MM.1S (cell line): ENCODE measurements around the gene OTOP2.
"Not testable (repeated sequence)": the region's sequence is repeated elsewhere in the genome, so short reads cannot be mapped to it uniquely, and the experiment has no call there.

Experiments
- DNase-seq: peaks from one replicate; pipeline ENCODE4 v3.0.0-alpha.2; 2015
- H2AFZ ChIP-seq: fragments of 300-600 bp; sonication (generic); 2 replicates; pipeline ENCODE4 v1.6.0; 2016; ENCODE audit warnings: antibody characterized with exemption, low read length
- H3F3A ChIP-seq: fragments of 300-600 bp; sonication (generic); 2 replicates; pipeline ENCODE4 v1.6.1; 2016; ENCODE audit warnings: mild to moderate bottlenecking, antibody characterized with exemption, low read length, moderate library complexity, mixed read lengths; ENCODE audit not compliant: insufficient read depth
- H3K27ac ChIP-seq: fragments of 300-600 bp; sonication (generic); 2 replicates; pipeline ENCODE4 v1.5.1; 2016; ENCODE audit warnings: mild to moderate bottlenecking, low read length
- H3K27me3 ChIP-seq: fragments of 300-600 bp; sonication (generic); replicated peaks from 2 replicates; pipeline ENCODE4 v1.6.0; 2016; ENCODE audit warnings: low read length; ENCODE audit not compliant: insufficient read depth
- H3K36me3 ChIP-seq: fragments of 300-600 bp; sonication (generic); replicated peaks from 2 replicates; pipeline ENCODE4 v1.6.1; 2016; ENCODE audit warnings: mild to moderate bottlenecking, low read length, mixed read lengths; ENCODE audit not compliant: insufficient read depth
- H3K4me1 ChIP-seq: fragments of 300-600 bp; sonication (generic); 2 replicates; pipeline ENCODE4 v1.6.1; 2016; ENCODE audit warnings: low read length, mixed read lengths
- H3K4me2 ChIP-seq: fragments of 300-600 bp; sonication (generic); 2 replicates; pipeline ENCODE4 v1.6.0; 2016; ENCODE audit warnings: low read depth, low read length
- H3K4me3 ChIP-seq: fragments of 300-600 bp; sonication (generic); 2 replicates; pipeline ENCODE4 v1.5.1; 2016; ENCODE audit warnings: low read length, mixed read lengths
- H3K79me2 ChIP-seq: fragments of 300-600 bp; sonication (generic); 2 replicates; pipeline ENCODE4 v1.6.1; 2016; ENCODE audit warnings: mixed run types, low read length, mixed read lengths
- H3K9ac ChIP-seq: fragments of 300-600 bp; sonication (generic); 2 replicates; pipeline ENCODE4 v1.6.1; 2016; ENCODE audit warnings: low read length, mixed read lengths
- H3K9me2 ChIP-seq: fragments of 300-600 bp; sonication (generic); replicated peaks from 2 replicates; pipeline ENCODE4 v1.6.1; 2016; ENCODE audit warnings: mild to moderate bottlenecking, low read length, mixed read lengths; ENCODE audit not compliant: insufficient read depth
- H3K9me3 ChIP-seq: fragments of 300-600 bp; sonication (generic); replicated peaks from 2 replicates; pipeline ENCODE4 v1.6.1; 2016; ENCODE audit warnings: mild to moderate bottlenecking, low read length, mixed read lengths; ENCODE audit not compliant: insufficient read depth
- H4K20me1 ChIP-seq: fragments of 300-600 bp; sonication (generic); 2 replicates; pipeline ENCODE4 v1.6.1; 2016; ENCODE audit warnings: mild to moderate bottlenecking, low read length, moderate library complexity, mixed read lengths; ENCODE audit not compliant: insufficient read depth
- CTCF ChIP-seq: fragments of 300-600 bp; sonication (generic); IDR thresholded peaks from 2 replicates; pipeline ENCODE4 v1.5.1; 2016; ENCODE audit warnings: antibody characterized with exemption, low read length, mixed read lengths
- EZH2 ChIP-seq: fragments of 300-600 bp; sonication (generic); optimal IDR thresholded peaks from 2 replicates; pipeline ENCODE3; 2017; ENCODE audit warnings: low read depth, mild to moderate bottlenecking, antibody characterized with exemption, low read length, mixed read lengths
- EZH2phosphoT487 ChIP-seq: fragments of 300-600 bp; sonication (generic); IDR thresholded peaks from 2 replicates; pipeline ENCODE4 v1.6.1; 2018; ENCODE audit warnings: antibody characterized with exemption, low read length

The OTOP2 gene

GRCh38 chr17:74911423-74911822, 12.7 kb upstream of the OTOP2 start:
- not testable (repeated sequence) for H3F3A ChIP-seq, H2AFZ ChIP-seq, H3K4me2 ChIP-seq, H3K9me3 ChIP-seq, H3K79me2 ChIP-seq, H3K36me3 ChIP-seq, H3K9ac ChIP-seq, H3K9me2 ChIP-seq, H3K4me3 ChIP-seq, H3K4me1 ChIP-seq, DNase-seq, H3K27ac ChIP-seq, H4K20me1 ChIP-seq
- peaks cover 27% of the 10 kb centered on the region for H3K27me3 ChIP-seq

GRCh38 chr17:74916136-74916850, 7.8 kb upstream of the OTOP2 start:
- Histone ChIP-seq H3K4me1 (no peaks in the 10 kb centered on the region), H3K4me3 (no peak overlapping the region), H3K79me2 (no peaks in the 10 kb centered on the region), H4K20me1 (no peaks in the 10 kb centered on the region), H3K27me3 (peaks cover 66% of the 10 kb centered on the region), H3K27ac (no peak overlapping the region), H3F3A (no peaks in the 10 kb centered on the region), H3K9me2 (no peaks in the 10 kb centered on the region), H3K36me3 (no peaks in the 10 kb centered on the region), H3K4me2 (no peak overlapping the region), H2AFZ (no peak overlapping the region), H3K9ac (no peak overlapping the region), H3K9me3 (no peaks in the 10 kb centered on the region)
- DNase-seq, result no peak
- TF ChIP-seq EZH2, result no peak
- no peak for TF ChIP-seq CTCF
- TF ChIP-seq EZH2phosphoT487, result no peak

GRCh38 chr17:74916851-74917199, 7.2 kb upstream of the OTOP2 start:
- H3K27me3 ChIP-seq, result peaks cover 71% of the 10 kb centered on the region
- no peaks in the 10 kb centered on the region for H3K9me2 ChIP-seq
- H4K20me1 ChIP-seq, result no peaks in the 10 kb centered on the region
- no peak overlapping the region for H2AFZ ChIP-seq
- no peaks in the 10 kb centered on the region for H3K36me3 ChIP-seq
- no peak overlapping the region for H3K4me3 ChIP-seq
- no peak overlapping the region for H3K27ac ChIP-seq
- no peaks in the 10 kb centered on the region for H3K4me1 ChIP-seq
- TF ChIP-seq EZH2, result no peak
- TF ChIP-seq EZH2phosphoT487, result no peak
- TF ChIP-seq CTCF, result no peak
- no peaks in the 10 kb centered on the region for H3K9me3 ChIP-seq
- DNase-seq, result no peak
- H3K9ac ChIP-seq, result no peak overlapping the region
- no peak overlapping the region for H3K4me2 ChIP-seq
- H3F3A ChIP-seq, result no peaks in the 10 kb centered on the region
- H3K79me2 ChIP-seq, result no peaks in the 10 kb centered on the region

GRCh38 chr17:74917430-74917829, 6.6 kb upstream of the OTOP2 start:
- TF ChIP-seq EZH2, result no peak
- TF ChIP-seq EZH2phosphoT487, result no peak
- no peak for TF ChIP-seq CTCF
- Histone ChIP-seq H3K27me3 (peaks cover 75% of the 10 kb centered on the region), H3K27ac (no peak overlapping the region), H3K4me3 (no peak overlapping the region), H4K20me1 (no peaks in the 10 kb centered on the region), H2AFZ (no peak overlapping the region), H3K4me1 (no peaks in the 10 kb centered on the region), H3F3A (no peaks in the 10 kb centered on the region), H3K36me3 (no peaks in the 10 kb centered on the region), H3K4me2 (no peak overlapping the region), H3K79me2 (no peaks in the 10 kb centered on the region), H3K9me3 (no peaks in the 10 kb centered on the region), H3K9ac (no peak overlapping the region), H3K9me2 (no peaks in the 10 kb centered on the region)
- DNase-seq, result no peak
